HFFc6 (cell line): ENCODE results near the gene MSANTD1. TPM values are rescaled to one million over a fixed set of nuclear protein-coding genes. Genes with fewer than 3 reads are reported as not detected.

ENCODE experiments used
- DNase-seq: peaks from one replicate; pipeline ENCODE4 v3.0.0-alpha.2; 2018
- H3K27ac Mint-ChIP-seq: 2 replicates; pipeline ENCODE4 v1.8.0; 2020; ENCODE audit warnings: mild to moderate bottlenecking, mixed read lengths
- H3K27me3 Mint-ChIP-seq: 2 replicates; pipeline ENCODE4 v1.8.0; 2021; ENCODE audit warnings: mild to moderate bottlenecking, moderate library complexity, mixed read lengths; ENCODE audit not compliant: insufficient read depth
- H3K36me3 Mint-ChIP-seq: 2 replicates; pipeline ENCODE4 v1.8.0; 2021; ENCODE audit warnings: low read depth, mixed read lengths
- H3K4me1 Mint-ChIP-seq: 2 replicates; pipeline ENCODE4 v1.8.0; 2020; ENCODE audit warnings: low read depth, mixed read lengths
- H3K4me3 Mint-ChIP-seq: 2 replicates; pipeline ENCODE4 v1.8.0; 2020; ENCODE audit warnings: mild to moderate bottlenecking, moderate library complexity, mixed read lengths
- H3K9me3 Mint-ChIP-seq: 2 replicates; pipeline ENCODE4 v1.8.0; 2020; ENCODE audit warnings: mild to moderate bottlenecking, mixed read lengths
- CTCF ChIP-seq: fragments of 200-600 bp; sonication (generic); IDR thresholded peaks from 2 replicates; pipeline ENCODE4 v1.5.0; 2021; ENCODE audit warnings: antibody characterized with exemption, mild to moderate bottlenecking
- total RNA-seq, 6 experiments: library from RNA; stranded (reverse); fragmentation: NEBNext Ultra II Directional; extraction: Animal tissue kit (Norgen Biotek cat#: 25700); gene quantifications; 2 replicates in 1 of 6; 3 replicates in 5 of 6; pipeline ENCODE4 v1.2.3, GENCODE V29; 2021

MSANTD1 gene
- total RNA-seq, 6 experiments from 2014 or later: 0.09 to 0.35 (median 0.12) TPM

GRCh38 chr4:3246458-3247398, 2.2 kb upstream of the MSANTD1 start:
- peaks cover 7% of the 10 kb centered on the region for H3K4me1 Mint-ChIP-seq
- peak; percentile 34; the same call in 1 of the 2 replicates for TF ChIP-seq CTCF
- no peak for DNase-seq
- no peaks in the 10 kb centered on the region for H3K9me3 Mint-ChIP-seq
- no peaks in the 10 kb centered on the region for H3K36me3 Mint-ChIP-seq
- H3K4me3 Mint-ChIP-seq: no peak overlapping the region
- no peak overlapping the region for H3K27ac Mint-ChIP-seq
- peaks cover 2% of the 10 kb centered on the region; the same call in 1 of the 2 replicates for H3K27me3 Mint-ChIP-seq

- no peak for DNase-seq
- Mint-ChIP-seq H3K9me3 (no peaks in the 10 kb centered on the region), H3K27me3 (peaks cover 2% of the 10 kb centered on the region; the same call in 1 of the 2 replicates), H3K4me1 (no peaks in the 10 kb centered on the region), H3K27ac (no peak overlapping the region), H3K36me3 (no peaks in the 10 kb centered on the region), H3K4me3 (no peak overlapping the region)
- TF ChIP-seq CTCF: no peak
Observed at GRCh38 chr4:3247399-3248177, 1.4 kb upstream of the MSANTD1 start.

- Mint-ChIP-seq H3K4me1 (no peaks in the 10 kb centered on the region), H3K9me3 (no peaks in the 10 kb centered on the region), H3K27ac (no peak overlapping the region), H3K36me3 (no peaks in the 10 kb centered on the region), H3K27me3 (peaks cover 2% of the 10 kb centered on the region; the same call in 1 of the 2 replicates), H3K4me3 (no peak overlapping the region)
- TF ChIP-seq CTCF: no peak
- no peak for DNase-seq
Observed at GRCh38 chr4:3248178-3248480, 830 bp upstream of the MSANTD1 start.

- Mint-ChIP-seq H3K9me3 (no peaks in the 10 kb centered on the region), H3K36me3 (no peaks in the 10 kb centered on the region), H3K27ac (no peak overlapping the region), H3K4me1 (no peaks in the 10 kb centered on the region), H3K27me3 (peaks cover 2% of the 10 kb centered on the region; the same call in 1 of the 2 replicates), H3K4me3 (no peak overlapping the region)
- no peak for TF ChIP-seq CTCF
- no peak for DNase-seq
Observed at GRCh38 chr4:3249711-3250437, 915 bp downstream of the MSANTD1 start.

GRCh38 chr4:3250438-3250955, 1.5 kb downstream of the MSANTD1 start:
- Mint-ChIP-seq H3K27me3 (no peaks in the 10 kb centered on the region; the same call in 1 of the 2 replicates), H3K36me3 (no peaks in the 10 kb centered on the region), H3K27ac (no peak overlapping the region), H3K9me3 (no peaks in the 10 kb centered on the region), H3K4me1 (no peaks in the 10 kb centered on the region), H3K4me3 (no peak overlapping the region)
- no peak for TF ChIP-seq CTCF
- DNase-seq: no peak
